GM12878 (cell line): ENCODE data around the gene ADGB. TPM values are rescaled to one million over a fixed set of nuclear protein-coding genes. Genes with fewer than 3 reads are reported as not detected.

Experiments
- ATAC-seq: fragments of 200-7000 bp; cut with Tn5 transposase; 3 replicates; pipeline ENCODE4 v1.9.1; 2020; ENCODE audit warnings: mild to moderate bottlenecking, moderate library complexity
- BruUV-seq: library from RNA; stranded (reverse); fragments of 400-500 nt; replicated peaks from 2 replicates; lab custom pipeline; 2021; lab: Mats Ljungman, UMichigan
- CTCF ChIA-PET: fragments of 300-600 bp; sonication (Branson Sonifier 250); formaldehyde crosslinking; extraction: SDS; loops from one replicate; lab custom pipeline; 2021; ENCODE audit warnings: inconsistent platforms; lab: Yijun Ruan, JAX
- POLR2A ChIA-PET: fragments of 350-600 bp; formaldehyde crosslinking; extraction: SDS; loops from one replicate; lab custom pipeline; 2021; ENCODE audit warnings: inconsistent platforms; lab: Charles Lee
- RAD21 ChIA-PET: fragments of 300-600 bp; sonication (Branson Sonifier 250); formaldehyde crosslinking; loops from one replicate; lab custom pipeline; 2023; ENCODE audit warnings: antibody characterized with exemption; ENCODE audit not compliant: unreplicated experiment; lab: Charles Lee
- SMC1A ChIA-PET: fragments of 300-600 bp; sonication (Branson Sonifier 250); formaldehyde crosslinking; loops from one replicate; lab custom pipeline; 2023; ENCODE audit not compliant: unreplicated experiment, uncharacterized antibody; lab: Charles Lee
- DNase-seq: peaks from one replicate; pipeline ENCODE4 v3.0.0-alpha.2; 2011; ENCODE audit warnings: low read depth, low spot score
- FAIRE-seq: peaks from 3 replicates; lab custom pipeline; 2011; peaks lifted over from hg19 to GRCh38; lab: Jason Lieb, UNC
- H2AFZ ChIP-seq: 2 replicates; pipeline ENCODE4 v1.6.0; 2011; ENCODE audit warnings: low read depth, low read length, control low read depth; ENCODE audit not compliant: control insufficient read depth
- H3K27ac ChIP-seq: 2 replicates; pipeline ENCODE4 v1.5.1; 2011; ENCODE audit warnings: control low read depth; ENCODE audit not compliant: control insufficient read depth, insufficient read depth
- H3K27me3 ChIP-seq, 2 experiments: replicated peaks in 1 of 2; 2 replicates each; pipeline versions ENCODE4 v1.6.0 to v1.6.1; 2011; ENCODE audit warnings: low read length in 1 of 2; ENCODE audit not compliant: control insufficient read depth in 2 of 2, insufficient read depth in 2 of 2
- H3K36me3 ChIP-seq, 2 experiments: 2 replicates each; pipeline ENCODE4 v1.5.1; 2011; ENCODE audit warnings: low read length in 1 of 2; ENCODE audit not compliant: control insufficient read depth in 2 of 2, insufficient read depth in 2 of 2
- H3K4me1 ChIP-seq: 2 replicates; pipeline ENCODE4 v1.6.1; 2011; ENCODE audit warnings: mild to moderate bottlenecking, low read length, moderate library complexity, mixed read lengths; ENCODE audit not compliant: control insufficient read depth, insufficient read depth
- H3K4me2 ChIP-seq: 2 replicates; pipeline ENCODE4 v1.6.0; 2011; ENCODE audit warnings: control low read depth; ENCODE audit not compliant: control insufficient read depth, insufficient read depth
- H3K4me3 ChIP-seq: fragments of 200-600 bp; sonication (generic); 2 replicates; pipeline ENCODE4 v1.5.1; 2016
- H3K79me2 ChIP-seq: 2 replicates; pipeline ENCODE4 v1.6.0; 2011; ENCODE audit warnings: low read length; ENCODE audit not compliant: control insufficient read depth, insufficient read depth
- H3K9ac ChIP-seq: 2 replicates; pipeline ENCODE4 v1.8.0; 2011; ENCODE audit warnings: low read length, control low read depth, mixed read lengths; ENCODE audit not compliant: control insufficient read depth, insufficient read depth
- H3K9me3 ChIP-seq: replicated peaks from 3 replicates; pipeline ENCODE4 v1.5.1; 2011; ENCODE audit warnings: mild to moderate bottlenecking, low read length; ENCODE audit not compliant: control insufficient read depth, insufficient read depth
- H4K20me1 ChIP-seq: 2 replicates; pipeline ENCODE4 v1.6.0; 2011; ENCODE audit not compliant: control insufficient read depth, insufficient read depth
- BACH1 ChIP-seq: fragments of 450-650 bp; IDR thresholded peaks from 2 replicates; pipeline ENCODE4 v1.6.1; 2017; ENCODE audit warnings: mild to moderate bottlenecking, borderline replicate concordance
- CEBPZ ChIP-seq: fragments of 150-350 bp; IDR thresholded peaks from 2 replicates; pipeline ENCODE4 v1.6.1; 2016; ENCODE audit warnings: low read depth, low read length
- FOXK2 ChIP-seq: fragments of 450-650 bp; IDR thresholded peaks from 2 replicates; pipeline ENCODE4 v1.6.1; 2017; ENCODE audit warnings: mild to moderate bottlenecking, moderate library complexity
- JUND ChIP-seq: IDR thresholded peaks from 2 replicates; pipeline ENCODE4 v1.6.1; 2012; ENCODE audit warnings: low read depth, mild to moderate bottlenecking, low read length, improper control_type of control experiment, moderate library complexity
- NFXL1 ChIP-seq: fragments of 450-650 bp; IDR thresholded peaks from 2 replicates; pipeline ENCODE4 v1.6.1; 2017; ENCODE audit warnings: antibody characterized with exemption, mild to moderate bottlenecking, borderline replicate concordance
- NR2F1 ChIP-seq: fragments of 450-650 bp; conservative IDR thresholded peaks from 2 replicates; pipeline ENCODE4 v1.6.1; 2017; ENCODE audit warnings: mild to moderate bottlenecking
- POLR2AphosphoS5 ChIP-seq: IDR thresholded peaks from 2 replicates; pipeline ENCODE4 v1.6.1; 2011; ENCODE audit warnings: mild to moderate bottlenecking, low read length, inconsistent platforms
- SREBF1 ChIP-seq: IDR thresholded peaks from 2 replicates; pipeline ENCODE4 v1.6.1; 2012; ENCODE audit warnings: mild to moderate bottlenecking, low read length
- TCF7 ChIP-seq: IDR thresholded peaks from 2 replicates; pipeline ENCODE4 v1.6.1; 2014; ENCODE audit warnings: antibody characterized with exemption, borderline replicate concordance
- ZBTB33 ChIP-seq: fragments of 450-650 bp; IDR thresholded peaks from 2 replicates; pipeline ENCODE4 v1.6.1; 2017; ENCODE audit warnings: mild to moderate bottlenecking
- ZNF217 ChIP-seq: fragments of 450-650 bp; IDR thresholded peaks from 2 replicates; pipeline ENCODE4 v1.6.1; 2017; ENCODE audit warnings: antibody characterized with exemption, mild to moderate bottlenecking
- in situ Hi-C: fragments of 300-500 bp; cut with MboI; formaldehyde crosslinking; loops from 9 replicates; pipeline ENCODE4 v1.14.3; 2018; ENCODE audit warnings: mixed read lengths
- intact Hi-C: fragments of 100-400 bp; cut with micrococcal nuclease; formaldehyde crosslinking; loops from one replicate; pipeline ENCODE4 v1.14.2; 2022; ENCODE audit not compliant: unreplicated experiment
- polyA plus RNA-seq, 11 experiments: library from polyadenylated mRNA; depleted of rRNA in 4 of 11; unstranded in 6 of 11; stranded (reverse) in 5 of 11; fragments of >200 nt; fragmentation: Nextera tagmentation in 4 of 11; fragmentation: Illumina TruSeq in 1 of 11; extraction: Ambion mirVana in 4 of 11; extraction: Trizol in 1 of 11; gene quantifications; 1 replicate in 1 of 11; 2 replicates in 10 of 11; pipeline versions ENCODE4 v1.2.1 to v1.2.3, GENCODE V29; 2011 to 2016; ENCODE audit warnings: inconsistent platforms in 2 of 11, missing spikeins in 2 of 11, low read depth in 1 of 11
- total RNA-seq, 4 experiments: library from RNA; depleted of rRNA in 3 of 4; stranded (reverse); fragments of >200 nt in 3 of 4; fragmentation: Illumina TruSeq in 1 of 4; extraction: Trizol in 1 of 4; gene quantifications; 2 replicates each; pipeline versions ENCODE4 v1.2.1 to v1.2.3, GENCODE V29; 2013 to 2021
- TF ChIP-seq, protein P1 (sequence below): fragments of 450-650 bp; IDR thresholded peaks from 2 replicates; pipeline ENCODE4 v1.6.1; 2016; ENCODE audit warnings: mild to moderate bottlenecking, moderate library complexity, borderline replicate concordance
- TF ChIP-seq, protein P2 (sequence below): IDR thresholded peaks from 2 replicates; pipeline ENCODE4 v1.6.1; 2011; ENCODE audit warnings: borderline replicate concordance, low read depth, mild to moderate bottlenecking, moderate library complexity, mixed read lengths, low read length; ENCODE audit not compliant: insufficient read depth; ENCODE audit errors: extremely low read length
- TF ChIP-seq, protein P3 (sequence below): IDR thresholded peaks from 2 replicates; pipeline ENCODE4 v1.6.1; 2011; ENCODE audit warnings: mild to moderate bottlenecking, low read depth, low read length, moderate library complexity; ENCODE audit not compliant: insufficient replicate concordance

ADGB gene
- total and polyA plus RNA-seq, 10 of the 15 experiments (the other 5 are each of a cell fraction or from before 2014, with no cell fraction given): not detected

GRCh38 chr6:146578054-146578453, 20.7 kb upstream of the ADGB start:
- no peak overlapping the region for H2AFZ ChIP-seq
- no TSS peak for BruUV-seq
- FAIRE-seq (no peak), ATAC-seq (no peak), DNase-seq (no peak)
- H3K4me3 ChIP-seq: no peak overlapping the region
- no peaks in the 10 kb centered on the region for H3K79me2 ChIP-seq
- H3K27me3 ChIP-seq: no peaks in the 10 kb centered on the region
- no peak overlapping the region for H3K27ac ChIP-seq
- in situ Hi-C loops (no loop called here), intact Hi-C loops (loop anchor here (10.0 kb wide), 1 partner anchor 453 kb away; no protein-coding TSS in a partner anchor)
- no peaks in the 10 kb centered on the region for H3K4me1 ChIP-seq
- no peak overlapping the region for H3K4me2 ChIP-seq
- ChIA-PET POLR2A (no interaction called here), RAD21 (no interaction called here), CTCF (no interaction called here), SMC1A (no interaction called here)
- H3K9ac ChIP-seq: no peak overlapping the region
- H3K9me3 ChIP-seq: no peaks in the 10 kb centered on the region
- no peaks in the 10 kb centered on the region for H4K20me1 ChIP-seq
- H3K36me3 ChIP-seq: no peaks in the 10 kb centered on the region
- no peak for TF ChIP-seq SREBF1
- TF ChIP-seq ZNF217: no peak
- no peak for TF ChIP-seq FOXK2
- TF ChIP-seq, protein P1, sequence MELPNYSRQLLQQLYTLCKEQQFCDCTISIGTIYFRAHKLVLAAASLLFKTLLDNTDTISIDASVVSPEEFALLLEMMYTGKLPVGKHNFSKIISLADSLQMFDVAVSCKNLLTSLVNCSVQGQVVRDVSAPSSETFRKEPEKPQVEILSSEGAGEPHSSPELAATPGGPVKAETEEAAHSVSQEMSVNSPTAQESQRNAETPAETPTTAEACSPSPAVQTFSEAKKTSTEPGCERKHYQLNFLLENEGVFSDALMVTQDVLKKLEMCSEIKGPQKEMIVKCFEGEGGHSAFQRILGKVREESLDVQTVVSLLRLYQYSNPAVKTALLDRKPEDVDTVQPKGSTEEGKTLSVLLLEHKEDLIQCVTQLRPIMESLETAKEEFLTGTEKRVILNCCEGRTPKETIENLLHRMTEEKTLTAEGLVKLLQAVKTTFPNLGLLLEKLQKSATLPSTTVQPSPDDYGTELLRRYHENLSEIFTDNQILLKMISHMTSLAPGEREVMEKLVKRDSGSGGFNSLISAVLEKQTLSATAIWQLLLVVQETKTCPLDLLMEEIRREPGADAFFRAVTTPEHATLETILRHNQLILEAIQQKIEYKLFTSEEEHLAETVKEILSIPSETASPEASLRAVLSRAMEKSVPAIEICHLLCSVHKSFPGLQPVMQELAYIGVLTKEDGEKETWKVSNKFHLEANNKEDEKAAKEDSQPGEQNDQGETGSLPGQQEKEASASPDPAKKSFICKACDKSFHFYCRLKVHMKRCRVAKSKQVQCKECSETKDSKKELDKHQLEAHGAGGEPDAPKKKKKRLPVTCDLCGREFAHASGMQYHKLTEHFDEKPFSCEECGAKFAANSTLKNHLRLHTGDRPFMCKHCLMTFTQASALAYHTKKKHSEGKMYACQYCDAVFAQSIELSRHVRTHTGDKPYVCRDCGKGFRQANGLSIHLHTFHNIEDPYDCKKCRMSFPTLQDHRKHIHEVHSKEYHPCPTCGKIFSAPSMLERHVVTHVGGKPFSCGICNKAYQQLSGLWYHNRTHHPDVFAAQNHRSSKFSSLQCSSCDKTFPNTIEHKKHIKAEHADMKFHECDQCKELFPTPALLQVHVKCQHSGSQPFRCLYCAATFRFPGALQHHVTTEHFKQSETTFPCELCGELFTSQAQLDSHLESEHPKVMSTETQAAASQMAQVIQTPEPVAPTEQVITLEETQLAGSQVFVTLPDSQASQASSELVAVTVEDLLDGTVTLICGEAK: no peak
- TF ChIP-seq BACH1: no peak
- no peak for TF ChIP-seq JUND
- TF ChIP-seq, protein P2, sequence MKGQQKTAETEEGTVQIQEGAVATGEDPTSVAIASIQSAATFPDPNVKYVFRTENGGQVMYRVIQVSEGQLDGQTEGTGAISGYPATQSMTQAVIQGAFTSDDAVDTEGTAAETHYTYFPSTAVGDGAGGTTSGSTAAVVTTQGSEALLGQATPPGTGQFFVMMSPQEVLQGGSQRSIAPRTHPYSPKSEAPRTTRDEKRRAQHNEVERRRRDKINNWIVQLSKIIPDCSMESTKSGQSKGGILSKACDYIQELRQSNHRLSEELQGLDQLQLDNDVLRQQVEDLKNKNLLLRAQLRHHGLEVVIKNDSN: no peak
- TF ChIP-seq, protein P3, sequence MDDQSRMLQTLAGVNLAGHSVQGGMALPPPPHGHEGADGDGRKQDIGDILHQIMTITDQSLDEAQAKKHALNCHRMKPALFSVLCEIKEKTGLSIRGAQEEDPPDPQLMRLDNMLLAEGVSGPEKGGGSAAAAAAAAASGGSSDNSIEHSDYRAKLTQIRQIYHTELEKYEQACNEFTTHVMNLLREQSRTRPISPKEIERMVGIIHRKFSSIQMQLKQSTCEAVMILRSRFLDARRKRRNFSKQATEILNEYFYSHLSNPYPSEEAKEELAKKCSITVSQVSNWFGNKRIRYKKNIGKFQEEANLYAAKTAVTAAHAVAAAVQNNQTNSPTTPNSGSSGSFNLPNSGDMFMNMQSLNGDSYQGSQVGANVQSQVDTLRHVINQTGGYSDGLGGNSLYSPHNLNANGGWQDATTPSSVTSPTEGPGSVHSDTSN: no peak
- no peak for TF ChIP-seq TCF7
- no peak for TF ChIP-seq POLR2AphosphoS5
- TF ChIP-seq CEBPZ: no peak
- TF ChIP-seq NFXL1: no peak
- no peak for TF ChIP-seq ZBTB33
- TF ChIP-seq NR2F1: no peak
